Measurements from ENCODE around the gene TMEM63C.
A peak's percentile ranks its signal among the peaks of the same experiment; 100 is the strongest.

Gene TMEM63C

GRCh38 chr14:77296906-77297305, 115.3 kb downstream of the TMEM63C start:
- no CpG with 5 or more reads among the region's 8 CpGs for WGBS (ENCODE audit: insufficient coverage, insufficient read length)
- no peak for DNase-seq (ENCODE audit: low read depth, low spot score)
- Histone ChIP-seq H3K4me1 (ENCODE audit: control insufficient read depth, insufficient read depth, low read length) (no peaks in the 10 kb centered on the region), H3K27me3 (ENCODE audit: control insufficient read depth, insufficient read depth, low read length) (no peaks in the 10 kb centered on the region), H3K9me3 (ENCODE audit: control insufficient read depth, insufficient read depth, low read length) (no peaks in the 10 kb centered on the region), H3K27ac (ENCODE audit: low read length) (no peak overlapping the region), H3K4me3 (ENCODE audit: low read length) (no peak overlapping the region), H3K36me3 (ENCODE audit: control insufficient read depth, insufficient read depth, low read length) (peaks cover 6% of the 10 kb centered on the region; the same call in 1 of the 2 replicates)

GRCh38 chr14:77299771-77300170, 118.2 kb downstream of the TMEM63C start:
- no peak overlapping the region for H3K27ac ChIP-seq (ENCODE audit: low read length)
- no peaks in the 10 kb centered on the region for H3K9me3 ChIP-seq (ENCODE audit: control insufficient read depth, insufficient read depth, low read length)
- H3K4me3 ChIP-seq (ENCODE audit: low read length): no peak overlapping the region
- no peaks in the 10 kb centered on the region for H3K4me1 ChIP-seq (ENCODE audit: control insufficient read depth, insufficient read depth, low read length)
- no CpG with 5 or more reads among the region's 4 CpGs for WGBS (ENCODE audit: insufficient coverage, insufficient read length)
- no peaks in the 10 kb centered on the region for H3K27me3 ChIP-seq (ENCODE audit: control insufficient read depth, insufficient read depth, low read length)
- peaks cover 8% of the 10 kb centered on the region; the same call in 1 of the 2 replicates for H3K36me3 ChIP-seq (ENCODE audit: control insufficient read depth, insufficient read depth, low read length)
- DNase-seq (ENCODE audit: low read depth, low spot score): no peak

GRCh38 chr14:77301103-77301502, 119.5 kb downstream of the TMEM63C start:
- WGBS (ENCODE audit: insufficient coverage, insufficient read length): no CpG with 5 or more reads among the region's 10 CpGs

DNA sequence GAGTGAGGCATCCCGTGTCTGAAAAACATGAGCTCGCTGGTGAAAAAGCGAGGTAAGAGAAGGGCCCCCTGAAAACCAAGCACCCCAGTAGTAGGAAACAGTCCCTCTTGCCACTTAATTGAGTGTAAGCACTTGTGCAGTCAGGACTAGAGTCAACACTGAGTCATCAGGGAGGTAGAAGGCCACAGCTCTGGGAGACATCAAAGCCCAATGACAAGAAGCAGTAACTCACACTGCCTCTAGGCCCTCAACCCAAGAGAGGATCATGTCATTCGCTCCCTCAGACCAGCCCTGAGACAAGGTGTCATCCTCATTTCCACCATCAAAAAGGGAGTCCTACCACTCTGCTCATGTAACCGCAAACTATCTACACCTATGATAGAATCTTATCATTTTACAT, 121.3 kb downstream of the TMEM63C start:
- WGBS (ENCODE audit: insufficient coverage, insufficient read length): no CpG with 5 or more reads among the region's 5 CpGs
- Histone ChIP-seq H3K36me3 (ENCODE audit: control insufficient read depth, insufficient read depth, low read length) (0 out of 2 replicates have a peak, but pooled peaks cover 6% of the 10 kb centered on the region), H3K9me3 (ENCODE audit: control insufficient read depth, insufficient read depth, low read length) (no peaks in the 10 kb centered on the region), H3K4me1 (ENCODE audit: control insufficient read depth, insufficient read depth, low read length) (no peaks in the 10 kb centered on the region), H3K4me3 (ENCODE audit: low read length) (no peak overlapping the region), H3K27ac (ENCODE audit: low read length) (no peak overlapping the region), H3K27me3 (ENCODE audit: control insufficient read depth, insufficient read depth, low read length) (no peaks in the 10 kb centered on the region)
- no peak for DNase-seq (ENCODE audit: low read depth, low spot score)

More at GRCh38 chr14:77301103-77301502, 119.5 kb downstream of the TMEM63C start:
- no peaks in the 10 kb centered on the region for H3K4me1 ChIP-seq (ENCODE audit: control insufficient read depth, insufficient read depth, low read length)
- peak; percentile 82 for DNase-seq (ENCODE audit: low read depth, low spot score)
- H3K4me3 ChIP-seq (ENCODE audit: low read length): no peak overlapping the region
- H3K27me3 ChIP-seq (ENCODE audit: control insufficient read depth, insufficient read depth, low read length): no peaks in the 10 kb centered on the region
- no peaks in the 10 kb centered on the region for H3K9me3 ChIP-seq (ENCODE audit: control insufficient read depth, insufficient read depth, low read length)
- peaks cover 6% of the 10 kb centered on the region; the same call in 1 of the 2 replicates for H3K36me3 ChIP-seq (ENCODE audit: control insufficient read depth, insufficient read depth, low read length)
- H3K27ac ChIP-seq (ENCODE audit: low read length): no peak overlapping the region

DNA sequence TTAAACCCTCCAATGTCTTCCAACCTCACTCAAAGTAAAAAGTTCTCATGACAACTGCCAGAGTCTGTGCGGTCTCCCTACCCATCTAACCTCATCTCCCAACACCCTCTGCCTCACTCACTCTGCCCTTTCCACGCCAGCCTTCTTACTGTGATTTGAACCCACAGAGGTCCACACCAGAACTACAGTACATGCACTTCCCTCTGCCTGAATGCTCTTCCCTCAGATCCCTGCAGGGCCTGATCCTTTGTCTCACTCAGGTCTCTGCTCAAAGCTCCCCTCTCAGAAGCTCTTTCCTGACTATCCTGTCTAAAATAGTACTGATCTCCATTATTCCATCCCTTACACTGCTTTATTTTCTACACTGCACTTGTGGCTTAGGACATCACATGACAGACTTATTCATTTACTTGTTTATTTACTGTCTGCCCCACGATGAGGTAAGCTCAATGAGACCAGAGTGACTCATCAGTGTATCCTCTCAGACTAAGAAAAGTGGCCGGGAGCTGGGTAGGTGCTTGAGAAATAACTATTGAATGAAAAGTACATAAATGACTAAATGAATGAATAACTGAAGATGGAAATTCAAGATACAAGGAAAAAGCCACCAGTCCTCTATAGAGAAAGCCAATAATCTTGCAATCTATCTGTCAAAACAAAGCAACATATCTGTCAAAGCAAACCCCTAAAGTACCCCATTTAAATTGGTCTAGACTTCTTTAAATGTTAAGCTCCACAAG, 122.0 kb downstream of the TMEM63C start:
- no peak overlapping the region for H3K4me3 ChIP-seq (ENCODE audit: low read length)
- 0 out of 2 replicates have a peak, but pooled peaks cover 6% of the 10 kb centered on the region for H3K36me3 ChIP-seq (ENCODE audit: control insufficient read depth, insufficient read depth, low read length)
- no peaks in the 10 kb centered on the region for H3K9me3 ChIP-seq (ENCODE audit: control insufficient read depth, insufficient read depth, low read length)
- no peak for DNase-seq (ENCODE audit: low read depth, low spot score)
- WGBS (ENCODE audit: insufficient coverage, insufficient read length): no CpG with 5 or more reads among the region's 4 CpGs
- no peaks in the 10 kb centered on the region for H3K4me1 ChIP-seq (ENCODE audit: control insufficient read depth, insufficient read depth, low read length)
- H3K27ac ChIP-seq (ENCODE audit: low read length): no peak overlapping the region
- H3K27me3 ChIP-seq (ENCODE audit: control insufficient read depth, insufficient read depth, low read length): no peaks in the 10 kb centered on the region

DNA sequence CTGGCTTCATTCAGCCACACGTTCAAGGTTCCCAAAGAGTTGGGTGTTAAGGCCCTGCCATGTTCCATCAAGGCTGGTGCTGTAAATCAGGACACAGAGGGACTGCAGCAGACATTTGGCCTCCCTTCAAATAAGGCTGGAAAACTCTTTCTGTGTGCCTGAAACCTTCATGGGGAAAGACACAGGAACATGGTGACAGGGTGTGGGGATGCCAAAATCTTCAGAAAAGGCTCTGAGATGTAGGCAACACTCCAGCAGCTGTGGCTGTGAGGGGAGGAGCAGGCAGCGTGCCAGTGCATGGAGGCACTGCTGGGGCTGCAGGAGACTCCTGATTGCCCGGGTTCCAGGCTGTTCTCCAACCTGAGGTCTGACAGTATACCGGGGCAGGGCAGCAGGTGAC, 124.1 kb downstream of the TMEM63C start:
- Histone ChIP-seq H3K27me3 (ENCODE audit: control insufficient read depth, insufficient read depth, low read length) (no peaks in the 10 kb centered on the region), H3K36me3 (ENCODE audit: control insufficient read depth, insufficient read depth, low read length) (0 out of 2 replicates have a peak, but pooled peaks cover 6% of the 10 kb centered on the region), H3K4me1 (ENCODE audit: control insufficient read depth, insufficient read depth, low read length) (no peaks in the 10 kb centered on the region), H3K9me3 (ENCODE audit: control insufficient read depth, insufficient read depth, low read length) (no peaks in the 10 kb centered on the region), H3K27ac (ENCODE audit: low read length) (no peak overlapping the region), H3K4me3 (ENCODE audit: low read length) (no peak overlapping the region)
- WGBS (ENCODE audit: insufficient coverage, insufficient read length): no CpG with 5 or more reads among the region's 4 CpGs
- no peak for DNase-seq (ENCODE audit: low read depth, low spot score)

DNA sequence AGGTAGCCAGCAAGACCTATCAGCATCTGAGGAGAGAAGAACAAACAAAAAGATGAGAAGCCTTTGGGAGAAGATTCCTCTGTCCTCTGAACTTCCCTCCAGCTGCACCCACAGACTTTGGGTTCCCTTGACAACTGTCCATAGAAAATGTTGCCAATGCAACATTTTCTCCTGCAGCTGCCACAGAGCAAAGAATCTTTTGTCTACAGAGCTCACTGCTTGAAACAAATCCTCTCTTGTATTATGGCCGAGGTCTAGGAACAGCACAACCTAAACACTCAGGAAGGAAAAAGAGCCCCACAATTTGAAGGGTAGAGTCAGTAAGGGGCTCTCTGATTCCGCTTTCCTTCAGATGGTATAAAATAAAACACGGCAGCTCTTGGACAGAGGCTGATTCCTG, 124.8 kb downstream of the TMEM63C start:
- Histone ChIP-seq H3K27ac (ENCODE audit: low read length) (no peak overlapping the region), H3K9me3 (ENCODE audit: control insufficient read depth, insufficient read depth, low read length) (no peaks in the 10 kb centered on the region), H3K27me3 (ENCODE audit: control insufficient read depth, insufficient read depth, low read length) (no peaks in the 10 kb centered on the region), H3K4me1 (ENCODE audit: control insufficient read depth, insufficient read depth, low read length) (no peaks in the 10 kb centered on the region), H3K36me3 (ENCODE audit: control insufficient read depth, insufficient read depth, low read length) (0 out of 2 replicates have a peak, but pooled peaks cover 6% of the 10 kb centered on the region), H3K4me3 (ENCODE audit: low read length) (no peak overlapping the region)
- no CpG with 5 or more reads among the region's 3 CpGs for WGBS (ENCODE audit: insufficient coverage, insufficient read length)
- DNase-seq (ENCODE audit: low read depth, low spot score): no peak

DNA sequence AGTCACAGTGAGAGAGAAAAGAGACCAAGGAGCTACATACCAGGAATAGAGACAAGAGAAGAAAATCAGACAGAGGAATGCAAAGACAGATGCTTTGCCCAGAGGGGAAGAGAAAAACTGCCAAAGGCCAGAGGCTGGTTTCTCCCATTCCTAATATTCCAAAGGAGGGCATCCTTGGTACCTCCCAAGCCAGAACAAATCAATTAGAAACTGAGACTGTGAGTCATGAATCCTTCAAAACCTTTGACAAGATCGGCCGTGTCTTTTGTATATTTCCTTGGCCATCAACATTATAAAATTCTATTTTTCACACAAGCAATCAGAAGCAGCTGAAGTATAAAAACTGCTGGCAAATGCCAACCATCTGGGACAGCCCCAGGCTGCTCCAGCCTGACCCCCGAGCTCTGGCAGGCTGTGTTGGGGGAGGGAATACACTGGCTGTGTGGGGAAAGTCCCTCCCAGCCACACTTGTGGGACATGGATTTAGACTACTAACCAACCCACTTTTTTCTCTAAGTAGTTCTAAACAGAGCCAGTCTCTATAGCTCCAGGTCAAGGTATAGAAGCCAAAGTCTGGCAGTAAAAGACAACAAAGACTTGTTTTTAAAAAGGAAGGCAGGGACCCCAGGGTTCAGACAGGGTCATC, 125.4 kb downstream of the TMEM63C start:
- no CpG with 5 or more reads among the region's 3 CpGs for WGBS (ENCODE audit: insufficient coverage, insufficient read length)
- 0 out of 2 replicates have a peak, but pooled peaks cover 6% of the 10 kb centered on the region for H3K36me3 ChIP-seq (ENCODE audit: control insufficient read depth, insufficient read depth, low read length)
- H3K27me3 ChIP-seq (ENCODE audit: control insufficient read depth, insufficient read depth, low read length): no peaks in the 10 kb centered on the region
- no peaks in the 10 kb centered on the region for H3K4me1 ChIP-seq (ENCODE audit: control insufficient read depth, insufficient read depth, low read length)
- no peak overlapping the region for H3K4me3 ChIP-seq (ENCODE audit: low read length)
- H3K9me3 ChIP-seq (ENCODE audit: control insufficient read depth, insufficient read depth, low read length): no peaks in the 10 kb centered on the region
- DNase-seq (ENCODE audit: low read depth, low spot score): no peak
- no peak overlapping the region for H3K27ac ChIP-seq (ENCODE audit: low read length)
